Stimulated activated CD8-positive, alpha-beta memory T cell treated with anti-CD3 and anti-CD28 coated beads, Interleukin-7, amount 100 ng/mL, for 1 hour (primary cell): ENCODE data around the gene CCNQ.

Experiments
- DNase-seq, 2 donors: peaks; one replicate each; pipeline ENCODE4 v3.0.0-alpha.2; 2020; ENCODE audit warnings: low read depth in 2 of 2

Gene CCNQ

DNA sequence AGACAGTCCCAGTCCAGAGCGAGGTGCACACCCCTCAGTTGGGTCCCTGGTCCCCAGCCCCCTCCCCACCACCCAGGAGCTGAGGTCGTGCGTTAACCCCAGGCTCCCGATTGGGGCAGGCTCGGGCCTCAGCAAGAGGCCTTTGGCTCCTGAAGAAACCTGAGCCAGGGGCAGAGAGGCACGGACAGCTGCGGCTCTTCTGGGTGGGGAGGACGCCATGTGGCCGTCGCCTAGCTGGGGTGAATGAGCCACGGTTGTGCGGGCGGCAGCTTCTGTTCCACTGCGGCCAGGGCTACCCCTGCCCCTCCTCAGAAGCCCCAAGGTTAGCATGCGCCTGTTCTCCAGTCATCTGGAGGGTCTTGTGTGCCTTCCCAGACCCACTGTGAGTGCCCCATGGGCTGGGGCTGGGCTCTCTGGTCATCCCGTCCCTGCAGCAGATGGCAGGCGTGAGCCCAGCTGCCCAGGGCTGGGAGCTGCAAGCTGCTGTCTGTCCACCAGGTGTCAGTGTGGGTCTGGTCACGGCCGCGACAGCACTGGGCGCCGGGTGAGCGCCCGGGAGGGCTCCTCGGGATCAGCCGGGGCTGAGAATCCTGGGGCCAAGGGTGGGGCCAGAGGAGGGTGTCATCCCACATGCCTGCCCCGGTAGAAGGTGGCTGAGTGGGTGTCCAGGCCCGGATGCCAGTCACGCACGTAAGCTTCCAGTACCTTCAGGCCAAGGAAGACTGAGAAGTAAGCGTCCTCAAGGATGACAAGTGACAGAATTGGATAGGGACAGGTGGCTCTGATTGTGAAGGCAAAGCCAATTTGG lies 59.6 kb downstream of the CCNQ start:
- peak; percentile 27 to 32 for DNase-seq

GRCh38 chrX:153538424-153538823 lies 60.5 kb downstream of the CCNQ start:
- DNase-seq, result no peak
